GM12878 (cell line): ENCODE data around the gene PLB1. TPM values are rescaled to one million over a fixed set of nuclear protein-coding genes. Genes with fewer than 3 reads are reported as not detected.

Experiments used
- ATAC-seq: fragments of 200-7000 bp; cut with Tn5 transposase; 3 replicates; pipeline ENCODE4 v1.9.1; 2020; ENCODE audit warnings: mild to moderate bottlenecking, moderate library complexity
- BruUV-seq: library from RNA; stranded (reverse); fragments of 400-500 nt; replicated peaks from 2 replicates; lab custom pipeline; 2021; lab: Mats Ljungman, UMichigan
- CTCF ChIA-PET: fragments of 300-600 bp; sonication (Branson Sonifier 250); formaldehyde crosslinking; extraction: SDS; loops from one replicate; lab custom pipeline; 2021; ENCODE audit warnings: inconsistent platforms; lab: Yijun Ruan, JAX
- POLR2A ChIA-PET: fragments of 350-600 bp; formaldehyde crosslinking; extraction: SDS; loops from one replicate; lab custom pipeline; 2021; ENCODE audit warnings: inconsistent platforms; lab: Charles Lee
- RAD21 ChIA-PET: fragments of 300-600 bp; sonication (Branson Sonifier 250); formaldehyde crosslinking; loops from one replicate; lab custom pipeline; 2023; ENCODE audit warnings: antibody characterized with exemption; ENCODE audit not compliant: unreplicated experiment; lab: Charles Lee
- SMC1A ChIA-PET: fragments of 300-600 bp; sonication (Branson Sonifier 250); formaldehyde crosslinking; loops from one replicate; lab custom pipeline; 2023; ENCODE audit not compliant: unreplicated experiment, uncharacterized antibody; lab: Charles Lee
- DNase-seq: peaks from one replicate; pipeline ENCODE4 v3.0.0-alpha.2; 2011; ENCODE audit warnings: low read depth, low spot score
- FAIRE-seq: peaks from 3 replicates; lab custom pipeline; 2011; peaks lifted over from hg19 to GRCh38; lab: Jason Lieb, UNC
- H2AFZ ChIP-seq: 2 replicates; pipeline ENCODE4 v1.6.0; 2011; ENCODE audit warnings: low read depth, low read length, control low read depth; ENCODE audit not compliant: control insufficient read depth
- H3K27ac ChIP-seq: 2 replicates; pipeline ENCODE4 v1.5.1; 2011; ENCODE audit warnings: control low read depth; ENCODE audit not compliant: control insufficient read depth, insufficient read depth
- H3K27me3 ChIP-seq, 2 experiments: replicated peaks in 1 of 2; 2 replicates each; pipeline versions ENCODE4 v1.6.0 to v1.6.1; 2011; ENCODE audit warnings: low read length in 1 of 2; ENCODE audit not compliant: control insufficient read depth in 2 of 2, insufficient read depth in 2 of 2
- H3K36me3 ChIP-seq, 2 experiments: 2 replicates each; pipeline ENCODE4 v1.5.1; 2011; ENCODE audit warnings: low read length in 1 of 2; ENCODE audit not compliant: control insufficient read depth in 2 of 2, insufficient read depth in 2 of 2
- H3K4me1 ChIP-seq: 2 replicates; pipeline ENCODE4 v1.6.1; 2011; ENCODE audit warnings: mild to moderate bottlenecking, low read length, moderate library complexity, mixed read lengths; ENCODE audit not compliant: control insufficient read depth, insufficient read depth
- H3K4me2 ChIP-seq: 2 replicates; pipeline ENCODE4 v1.6.0; 2011; ENCODE audit warnings: control low read depth; ENCODE audit not compliant: control insufficient read depth, insufficient read depth
- H3K4me3 ChIP-seq: fragments of 200-600 bp; sonication (generic); 2 replicates; pipeline ENCODE4 v1.5.1; 2016
- H3K79me2 ChIP-seq: 2 replicates; pipeline ENCODE4 v1.6.0; 2011; ENCODE audit warnings: low read length; ENCODE audit not compliant: control insufficient read depth, insufficient read depth
- H3K9ac ChIP-seq: 2 replicates; pipeline ENCODE4 v1.8.0; 2011; ENCODE audit warnings: low read length, control low read depth, mixed read lengths; ENCODE audit not compliant: control insufficient read depth, insufficient read depth
- H3K9me3 ChIP-seq: replicated peaks from 3 replicates; pipeline ENCODE4 v1.5.1; 2011; ENCODE audit warnings: mild to moderate bottlenecking, low read length; ENCODE audit not compliant: control insufficient read depth, insufficient read depth
- H4K20me1 ChIP-seq: 2 replicates; pipeline ENCODE4 v1.6.0; 2011; ENCODE audit not compliant: control insufficient read depth, insufficient read depth
- BCL3 ChIP-seq: IDR thresholded peaks from 2 replicates; pipeline ENCODE4 v1.6.1; 2011; ENCODE audit warnings: borderline replicate concordance, low read depth, mild to moderate bottlenecking, moderate library complexity, low read length; ENCODE audit not compliant: insufficient read depth, poor library complexity, severe bottlenecking
- BHLHE40 ChIP-seq, 2 experiments: fragments of 450-650 bp in 1 of 2; IDR thresholded peaks; 2 replicates each; pipeline ENCODE4 v1.6.1; 2011 to 2017; ENCODE audit warnings: low read depth in 2 of 2, borderline replicate concordance in 1 of 2, improper control_type of control experiment in 1 of 2, low read length in 1 of 2, mild to moderate bottlenecking in 1 of 2
- BMI1 ChIP-seq: fragments of 450-650 bp; IDR thresholded peaks from 2 replicates; pipeline ENCODE4 v1.6.1; 2016; ENCODE audit warnings: mild to moderate bottlenecking, moderate library complexity, borderline replicate concordance
- CUX1 ChIP-seq: IDR thresholded peaks from 2 replicates; pipeline ENCODE4 v1.6.1; 2012; ENCODE audit warnings: improper control_type of control experiment, low read depth, low read length; ENCODE audit not compliant: insufficient replicate concordance
- DPF2 ChIP-seq: fragments of 450-650 bp; IDR thresholded peaks from 2 replicates; pipeline ENCODE4 v1.6.1; 2017; ENCODE audit warnings: mild to moderate bottlenecking
- EP300 ChIP-seq, 2 experiments: fragments of 150-350 bp in 1 of 2; IDR thresholded peaks; 2 replicates each; pipeline ENCODE4 v1.6.1; 2011 to 2012; ENCODE audit warnings: low read depth in 2 of 2, low read length in 2 of 2, borderline replicate concordance in 1 of 2, improper control_type of control experiment in 1 of 2, inconsistent platforms in 1 of 2; ENCODE audit not compliant: control insufficient read depth in 1 of 2
- HDGF ChIP-seq: fragments of 450-650 bp; IDR thresholded peaks from 2 replicates; pipeline ENCODE4 v1.6.1; 2016; ENCODE audit warnings: antibody characterized with exemption
- POU2F2 ChIP-seq: IDR thresholded peaks from 3 replicates; pipeline ENCODE4 v1.6.1; 2011; ENCODE audit warnings: low read depth, mild to moderate bottlenecking, low read length, borderline replicate concordance
- RB1 ChIP-seq: fragments of 450-650 bp; formaldehyde crosslinking; IDR thresholded peaks from 2 replicates; pipeline ENCODE4 v1.6.1; 2017; ENCODE audit warnings: mild to moderate bottlenecking, borderline replicate concordance
- RCOR1 ChIP-seq: conservative IDR thresholded peaks from 2 replicates; pipeline ENCODE4 v1.6.1; 2012; ENCODE audit warnings: low read depth, low read length, improper control_type of control experiment
- TAF1 ChIP-seq: IDR thresholded peaks from 2 replicates; pipeline ENCODE4 v1.6.1; 2011; ENCODE audit warnings: mild to moderate bottlenecking, low read depth, low read length, borderline replicate concordance
- ZNF217 ChIP-seq: fragments of 450-650 bp; IDR thresholded peaks from 2 replicates; pipeline ENCODE4 v1.6.1; 2017; ENCODE audit warnings: antibody characterized with exemption, mild to moderate bottlenecking
- WGBS: methylation state at CpG from one replicate; pipeline ENCODE4 v1.1.6; 2016; ENCODE audit warnings: low lambda C conversion rate; ENCODE audit not compliant: insufficient replicate concordance, insufficient coverage; ENCODE audit errors: missing lambda C conversion rate; 5-methylcytosine and 5-hydroxymethylcytosine counted together
- in situ Hi-C: fragments of 300-500 bp; cut with MboI; formaldehyde crosslinking; loops from 9 replicates; pipeline ENCODE4 v1.14.3; 2018; ENCODE audit warnings: mixed read lengths
- intact Hi-C: fragments of 100-400 bp; cut with micrococcal nuclease; formaldehyde crosslinking; loops from one replicate; pipeline ENCODE4 v1.14.2; 2022; ENCODE audit not compliant: unreplicated experiment
- polyA plus RNA-seq, 11 experiments: library from polyadenylated mRNA; depleted of rRNA in 4 of 11; unstranded in 6 of 11; stranded (reverse) in 5 of 11; fragments of >200 nt; fragmentation: Nextera tagmentation in 4 of 11; fragmentation: Illumina TruSeq in 1 of 11; extraction: Ambion mirVana in 4 of 11; extraction: Trizol in 1 of 11; gene quantifications; 1 replicate in 1 of 11; 2 replicates in 10 of 11; pipeline versions ENCODE4 v1.2.1 to v1.2.3, GENCODE V29; 2011 to 2016; ENCODE audit warnings: inconsistent platforms in 2 of 11, missing spikeins in 2 of 11, low read depth in 1 of 11
- total RNA-seq, 4 experiments: library from RNA; depleted of rRNA in 3 of 4; stranded (reverse); fragments of >200 nt in 3 of 4; fragmentation: Illumina TruSeq in 1 of 4; extraction: Trizol in 1 of 4; gene quantifications; 2 replicates each; pipeline versions ENCODE4 v1.2.1 to v1.2.3, GENCODE V29; 2013 to 2021

PLB1 gene
- total and polyA plus RNA-seq, 10 of the 15 experiments (the other 5 are each of a cell fraction or from before 2014, with no cell fraction given): 0.03 to 0.49 (median 0.28) TPM

GRCh38 chr2:28512607-28512965 is 16.7 kb downstream of the PLB1 start:
- FAIRE-seq (no peak), ATAC-seq (no peak), DNase-seq (no peak)
- TF ChIP-seq BCL3: no peak
- no peak for TF ChIP-seq POU2F2
- no peak for TF ChIP-seq RB1
- no peak for TF ChIP-seq HDGF
- Histone ChIP-seq H3K9ac (no peak overlapping the region), H3K4me3 (no peak overlapping the region), H2AFZ (no peak overlapping the region), H3K4me2 (no peak overlapping the region), H3K9me3 (no peaks in the 10 kb centered on the region), H3K79me2 (no peaks in the 10 kb centered on the region), H3K27ac (no peak overlapping the region), H3K36me3 (no peaks in the 10 kb centered on the region), H3K4me1 (no peaks in the 10 kb centered on the region), H3K27me3 (peaks cover 0 to 3% of the 10 kb centered on the region in 2 experiments; a peak in 2 of 4 replicates), H4K20me1 (no peaks in the 10 kb centered on the region)
- intact Hi-C loops (no loop called here), in situ Hi-C loops (no loop called here)
- ChIA-PET RAD21 (no interaction called here), POLR2A (no interaction called here), SMC1A (no interaction called here), CTCF (no interaction called here)
- 0% methylated on average over 1 of the region's 1 CpG for WGBS
- no TSS peak for BruUV-seq

- H3K27me3 ChIP-seq: peaks cover 0 to 3% of the 10 kb centered on the region in 2 experiments; a peak in 2 of 4 replicates
- H3K4me3 ChIP-seq: no peak overlapping the region
- RAD21 ChIA-PET: no interaction called here
- CTCF ChIA-PET: no interaction called here
- H3K79me2 ChIP-seq: no peaks in the 10 kb centered on the region
- ATAC-seq: no peak
- no peak overlapping the region for H2AFZ ChIP-seq
- no peak overlapping the region for H3K9ac ChIP-seq
- in situ Hi-C loops (no loop called here), intact Hi-C loops (no loop called here)
- no peaks in the 10 kb centered on the region for H3K9me3 ChIP-seq
- no peak for FAIRE-seq
- H3K4me1 ChIP-seq: no peaks in the 10 kb centered on the region
- 54% methylated on average over 1 of the region's 1 CpG for WGBS
- H4K20me1 ChIP-seq: no peaks in the 10 kb centered on the region
- DNase-seq: no peak
- BruUV-seq: no TSS peak
- H3K27ac ChIP-seq: no peak overlapping the region
- SMC1A ChIA-PET: no interaction called here
- H3K36me3 ChIP-seq: no peaks in the 10 kb centered on the region
- H3K4me2 ChIP-seq: no peak overlapping the region
- POLR2A ChIA-PET: no interaction called here
- TF ChIP-seq HDGF: no peak
- TF ChIP-seq BHLHE40 (IDR thresholded peaks at IDR 0.05; ENCODE audit: borderline replicate concordance in 1 of 2, low read depth in 2 of 2, low read length in 1 of 2): no peak
- no peak for TF ChIP-seq EP300 (IDR thresholded peaks at IDR 0.05; ENCODE audit: borderline replicate concordance in 1 of 2, control insufficient read depth in 1 of 2, low read depth in 2 of 2, low read length in 2 of 2)
- no peak for TF ChIP-seq CUX1
- no peak for TF ChIP-seq BMI1
- no peak for TF ChIP-seq ZNF217
- no peak for TF ChIP-seq DPF2
- no peak for TF ChIP-seq RCOR1
- no peak for TF ChIP-seq TAF1
Measured at GRCh38 chr2:28513097-28513496, 17.2 kb downstream of the PLB1 start.
